NCI-H69 (cell line): Measurements from ENCODE around the gene F8.

Experiments used
- DNase-seq: peaks from one replicate; lab custom pipeline; 2025; lab: John Stamatoyannopoulos, UW

The F8 gene

GRCh38 chrX:155022585-155022984 is at the start of gene F8:
F8 (minus strand) TSS chrX:155022723; CDS start chrX:155022552, 171 bp downstream.
- no peak for DNase-seq

GRCh38 chrX:155071694-155072280 is 49.3 kb upstream of the F8 start:
- peak; percentile 55 for DNase-seq

GRCh38 chrX:155070975-155071693 is 48.6 kb upstream of the F8 start, which contains the start of the genes BRCC3, CMC4 and MTCP1:
BRCC3 (plus strand) TSS chrX:155071508; CDS start chrX:155071528, 20 bp downstream.
CMC4 (minus strand) TSS chrX:155071136; CDS start chrX:155064023, 7,113 bp downstream.
MTCP1 (minus strand) TSS chrX:155071136; CDS start chrX:155066010, 5,126 bp downstream.
- peak; percentile 96 for DNase-seq

- peak; percentile 70 for DNase-seq
Observed at GRCh38 chrX:155070663-155070974, 48.1 kb upstream of the F8 start.

- DNase-seq: peak; percentile 31
Observed at GRCh38 chrX:155070038-155070437, 47.5 kb upstream of the F8 start.

GRCh38 chrX:155069414-155069813 is 46.9 kb upstream of the F8 start:
- DNase-seq: no peak

DNA sequence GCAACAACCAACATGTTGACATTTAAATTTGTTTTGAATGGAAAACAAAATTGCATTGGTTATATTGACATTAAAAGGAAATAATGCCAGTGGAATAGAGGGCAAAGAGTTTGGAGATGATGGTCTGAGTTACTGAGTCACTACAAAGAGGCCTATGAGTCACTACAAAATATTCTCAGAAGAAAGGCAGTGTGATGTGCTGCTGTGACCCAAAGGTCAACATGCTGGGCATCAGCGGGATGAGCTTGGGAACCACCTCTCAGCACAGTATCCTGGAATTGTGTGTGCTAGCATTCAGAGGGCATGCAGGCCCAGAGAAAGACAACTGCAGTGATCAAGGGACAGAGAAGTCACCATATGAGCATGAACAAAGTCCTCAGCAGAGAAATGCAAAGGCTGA is 45.6 kb upstream of the F8 start:
- DNase-seq: peak; percentile 6

- DNase-seq: no peak
Observed at GRCh38 chrX:155065035-155065734, 42.7 kb upstream of the F8 start.

DNA sequence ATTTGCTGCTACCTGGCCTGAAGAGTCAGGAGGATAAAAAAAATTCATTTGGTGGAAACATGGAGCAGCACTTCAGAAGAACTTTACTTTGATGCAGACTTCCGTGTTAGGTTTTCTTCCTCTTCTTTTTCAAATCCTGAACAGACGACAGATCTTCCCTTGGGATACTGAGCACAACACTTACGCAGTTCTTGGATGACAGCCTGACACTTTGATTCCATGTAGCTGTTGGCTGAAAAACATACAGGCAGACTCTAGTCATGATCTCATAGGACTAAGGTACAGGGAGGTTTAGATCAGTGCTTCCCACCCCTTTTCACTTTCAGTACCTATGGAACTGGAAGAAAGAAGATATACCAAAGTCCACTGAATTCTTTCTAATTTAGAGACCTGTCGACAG is 39.2 kb upstream of the F8 start:
- no peak for DNase-seq

DNA sequence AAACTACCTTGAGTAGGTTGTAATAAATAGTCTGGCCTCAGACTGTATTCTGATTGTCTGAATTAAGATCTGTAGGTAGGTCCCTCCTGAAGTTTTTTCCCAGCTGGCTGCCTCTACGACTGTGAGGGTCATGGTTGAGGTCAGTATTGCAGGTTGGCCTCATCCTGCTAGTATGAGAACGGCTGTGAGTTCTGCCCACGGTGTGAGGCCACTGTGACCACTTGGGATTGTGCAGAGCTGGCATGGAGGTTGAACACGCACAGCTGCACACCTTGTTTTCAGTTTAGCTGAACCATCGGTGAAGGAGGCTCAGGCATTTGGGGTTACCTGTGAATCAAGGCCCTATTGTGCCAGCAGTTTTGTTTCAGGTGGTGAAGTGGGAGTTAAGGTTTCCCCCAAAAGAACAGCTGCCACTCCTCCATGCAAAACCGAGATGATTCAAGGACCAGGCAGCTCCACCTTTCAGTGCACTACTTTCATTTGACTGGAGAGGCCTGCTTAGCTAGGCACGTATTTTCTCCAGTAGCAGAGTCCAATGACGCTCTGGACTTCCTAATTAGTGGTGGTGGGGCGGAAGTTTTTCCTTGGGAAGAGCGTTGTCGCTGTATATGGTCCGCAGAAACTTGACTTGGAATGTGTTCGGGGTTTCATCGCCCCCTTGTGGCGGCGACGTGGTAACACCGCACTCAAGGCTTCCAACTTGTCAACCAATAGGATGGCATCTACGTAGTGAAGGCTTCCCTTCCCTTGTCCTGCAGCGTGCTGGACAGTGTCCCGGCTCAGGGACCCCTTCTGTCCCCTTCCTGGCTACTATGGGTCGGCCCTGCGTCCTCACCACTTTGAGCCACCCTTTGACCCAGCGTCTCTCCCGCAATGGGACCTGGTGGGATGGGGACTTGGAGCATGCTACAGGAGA is 34.6 kb upstream of the F8 start:
- peak; percentile 67 for DNase-seq

GRCh38 chrX:155056471-155056870 is 33.9 kb upstream of the F8 start:
- DNase-seq: no peak

- no peak for DNase-seq
Observed at GRCh38 chrX:155055494-155055893, 33.0 kb upstream of the F8 start.

- DNase-seq: no peak
Observed at GRCh38 chrX:155054255-155054654, 31.7 kb upstream of the F8 start.

- DNase-seq: no peak
Observed at GRCh38 chrX:155053656-155054055, 31.1 kb upstream of the F8 start.

GRCh38 chrX:155052738-155053498 is 30.4 kb upstream of the F8 start:
- no peak for DNase-seq

GRCh38 chrX:155048977-155049619 is 26.6 kb upstream of the F8 start:
- DNase-seq: peak; percentile 50

DNA sequence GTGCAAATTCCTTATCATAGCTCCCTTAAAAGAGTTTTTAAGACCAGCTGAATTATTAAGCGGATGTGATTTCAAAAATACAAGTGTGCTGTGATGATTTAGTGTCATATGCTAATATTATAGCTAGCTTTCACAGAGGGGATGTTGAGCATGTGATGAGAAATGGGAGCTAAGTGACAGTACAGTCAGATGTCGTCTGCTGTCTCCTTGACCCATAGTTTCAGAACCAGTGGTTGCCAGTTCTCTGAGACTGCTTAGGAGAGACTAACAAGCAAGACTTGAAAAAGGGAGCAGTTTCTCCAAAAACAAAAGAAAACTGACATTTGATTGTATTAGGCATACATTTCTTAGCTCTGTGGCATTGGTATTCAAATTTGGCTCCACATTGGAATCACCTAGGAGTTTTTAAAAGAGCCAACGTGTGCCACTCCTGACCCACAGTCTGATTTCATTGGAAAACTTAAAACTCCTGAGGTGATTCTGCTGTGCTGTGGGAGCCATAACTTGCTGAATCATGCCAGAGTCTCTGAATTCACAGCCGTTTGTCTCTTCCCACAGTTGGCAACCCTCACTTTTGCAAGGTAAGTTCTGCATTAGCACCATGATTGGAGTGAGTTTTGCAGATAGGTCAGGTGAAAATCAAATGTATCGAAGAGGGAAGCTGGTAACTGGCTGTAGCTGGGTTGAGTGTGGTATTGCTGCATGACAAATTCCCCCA is 24.4 kb upstream of the F8 start:
- no peak for DNase-seq

DNA sequence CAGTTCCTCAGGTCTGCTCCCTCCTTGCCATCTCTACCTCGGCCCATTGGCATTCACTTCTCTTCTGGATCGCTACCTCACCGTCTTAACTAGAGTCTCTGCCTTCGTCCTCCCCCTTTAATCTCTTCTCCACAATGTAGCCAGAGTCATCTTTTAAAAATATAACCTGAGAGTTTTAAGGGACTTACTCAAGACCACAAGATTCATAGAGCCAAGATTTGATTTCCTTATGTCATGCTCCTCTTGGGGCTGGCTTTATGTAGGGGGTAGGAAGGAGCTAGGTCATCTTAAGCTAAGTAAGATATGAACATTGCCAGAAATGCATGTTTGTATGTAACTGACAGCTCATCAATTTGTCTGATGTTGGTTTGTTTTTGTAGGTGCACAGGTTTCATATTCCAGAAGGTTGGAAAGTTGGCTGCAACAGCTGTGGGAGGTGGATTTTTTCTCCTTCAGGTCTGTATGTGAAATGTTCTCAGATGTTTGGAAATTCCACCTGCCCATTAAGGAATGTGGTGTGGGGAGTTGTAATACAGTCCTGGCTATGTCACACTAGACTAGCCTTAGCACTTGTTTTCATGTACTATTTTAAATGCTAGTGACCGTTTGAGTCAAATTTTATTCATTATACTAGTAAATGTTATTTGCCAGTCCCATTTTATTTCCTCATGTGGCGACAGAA is 23.7 kb upstream of the F8 start:
- DNase-seq: no peak

GRCh38 chrX:155035688-155036087 is 13.2 kb upstream of the F8 start:
- no peak for DNase-seq
